Measurements from ENCODE around the gene ZNF106.

DNA sequence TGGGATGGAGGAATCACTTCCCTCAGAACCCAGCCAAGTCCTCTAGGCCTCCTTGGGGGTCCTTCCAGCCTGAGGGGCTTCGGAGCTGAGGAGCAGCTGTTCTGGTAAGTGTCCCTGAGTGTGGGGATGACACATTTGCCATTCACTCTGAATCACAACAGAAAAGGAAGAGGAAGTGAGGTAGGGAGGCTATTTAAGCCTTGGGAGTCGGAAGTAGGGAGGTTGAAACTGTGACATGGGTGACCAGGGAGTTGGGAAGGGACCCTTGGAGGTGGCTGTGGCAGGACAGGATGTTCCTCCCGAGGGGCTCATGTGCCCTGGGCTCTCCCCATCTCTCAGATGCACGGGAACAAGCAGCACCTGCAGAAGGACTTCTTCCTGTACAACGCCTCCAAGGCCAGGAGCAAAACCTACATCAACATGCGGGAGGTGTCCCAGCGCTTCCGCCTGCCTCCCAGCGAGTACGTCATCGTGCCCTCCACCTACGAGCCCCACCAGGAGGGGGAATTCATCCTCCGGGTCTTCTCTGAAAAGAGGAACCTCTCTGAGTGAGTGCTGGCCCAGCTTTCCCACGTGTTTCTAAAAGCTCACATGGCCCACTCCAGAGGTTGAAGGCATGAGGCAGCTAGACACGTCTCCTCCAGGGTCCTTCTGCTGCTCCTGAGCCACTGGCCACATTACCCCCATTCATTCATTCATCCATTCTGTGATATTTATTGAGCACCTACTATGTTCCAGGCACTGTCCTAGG lies 88.3 kb downstream of the ZNF106 start:
- TF ChIP-seq, protein P1, sequence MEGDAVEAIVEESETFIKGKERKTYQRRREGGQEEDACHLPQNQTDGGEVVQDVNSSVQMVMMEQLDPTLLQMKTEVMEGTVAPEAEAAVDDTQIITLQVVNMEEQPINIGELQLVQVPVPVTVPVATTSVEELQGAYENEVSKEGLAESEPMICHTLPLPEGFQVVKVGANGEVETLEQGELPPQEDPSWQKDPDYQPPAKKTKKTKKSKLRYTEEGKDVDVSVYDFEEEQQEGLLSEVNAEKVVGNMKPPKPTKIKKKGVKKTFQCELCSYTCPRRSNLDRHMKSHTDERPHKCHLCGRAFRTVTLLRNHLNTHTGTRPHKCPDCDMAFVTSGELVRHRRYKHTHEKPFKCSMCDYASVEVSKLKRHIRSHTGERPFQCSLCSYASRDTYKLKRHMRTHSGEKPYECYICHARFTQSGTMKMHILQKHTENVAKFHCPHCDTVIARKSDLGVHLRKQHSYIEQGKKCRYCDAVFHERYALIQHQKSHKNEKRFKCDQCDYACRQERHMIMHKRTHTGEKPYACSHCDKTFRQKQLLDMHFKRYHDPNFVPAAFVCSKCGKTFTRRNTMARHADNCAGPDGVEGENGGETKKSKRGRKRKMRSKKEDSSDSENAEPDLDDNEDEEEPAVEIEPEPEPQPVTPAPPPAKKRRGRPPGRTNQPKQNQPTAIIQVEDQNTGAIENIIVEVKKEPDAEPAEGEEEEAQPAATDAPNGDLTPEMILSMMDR (conservative IDR thresholded peaks at IDR 0.05 in 1 of 2, IDR thresholded peaks at IDR 0.05 in 1 of 2; ENCODE audit: extremely low read depth in 1 of 2, insufficient read depth in 1 of 2, low read depth in 1 of 2, low read length in 2 of 2): no peak
- TF ChIP-seq EZH2 (IDR thresholded peaks at IDR 0.05; ENCODE audit: borderline replicate concordance, low read length): no peak
